Prostate gland (tissue), 2 donors: Measurements from ENCODE around the gene SIPA1.

ENCODE experiments used
- POLR2A ChIP-seq: fragments of 450-650 bp; IDR thresholded peaks from one replicate; pipeline ENCODE4 v1.6.1; 2016; ENCODE audit warnings: antibody characterized with exemption, mild to moderate bottlenecking
- POLR2AphosphoS5 ChIP-seq: sonication (generic); formaldehyde crosslinking; IDR thresholded peaks from one replicate; pipeline ENCODE4 v1.6.1; 2017; ENCODE audit warnings: antibody characterized with exemption
- TF ChIP-seq, protein P1 (sequence below), 4 experiments: fragments of 200-600 bp in 2 of 4; fragments of 450-650 bp in 2 of 4; sonication (generic) in 2 of 4; IDR thresholded peaks; 1 replicate in 3 of 4; 2 replicates in 1 of 4; pipeline ENCODE4 v1.5.1; 2016 to 2019; ENCODE audit warnings: antibody characterized with exemption in 4 of 4, mild to moderate bottlenecking in 2 of 4, moderate library complexity in 2 of 4

DNA sequence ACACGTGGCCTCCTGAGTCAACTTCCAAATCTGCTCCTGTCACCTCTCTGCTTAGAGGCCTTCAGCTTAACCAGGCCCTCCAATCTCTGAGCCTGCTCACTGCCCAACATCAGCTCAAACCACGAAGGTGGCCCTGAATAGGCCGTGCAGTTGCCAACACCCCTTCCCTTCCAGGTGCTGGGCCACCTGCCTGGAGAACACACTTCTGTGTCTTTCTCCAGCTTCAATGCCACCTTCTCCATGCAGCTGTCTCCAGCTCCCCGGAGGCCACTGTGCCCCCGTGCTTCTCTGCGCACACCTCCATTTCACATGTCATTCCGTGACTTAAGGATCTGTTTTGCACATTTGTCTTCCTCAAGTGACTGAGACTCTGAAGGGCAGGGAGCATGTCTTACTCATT is 19.5 kb downstream of the SIPA1 start:
- TF ChIP-seq, protein P1, sequence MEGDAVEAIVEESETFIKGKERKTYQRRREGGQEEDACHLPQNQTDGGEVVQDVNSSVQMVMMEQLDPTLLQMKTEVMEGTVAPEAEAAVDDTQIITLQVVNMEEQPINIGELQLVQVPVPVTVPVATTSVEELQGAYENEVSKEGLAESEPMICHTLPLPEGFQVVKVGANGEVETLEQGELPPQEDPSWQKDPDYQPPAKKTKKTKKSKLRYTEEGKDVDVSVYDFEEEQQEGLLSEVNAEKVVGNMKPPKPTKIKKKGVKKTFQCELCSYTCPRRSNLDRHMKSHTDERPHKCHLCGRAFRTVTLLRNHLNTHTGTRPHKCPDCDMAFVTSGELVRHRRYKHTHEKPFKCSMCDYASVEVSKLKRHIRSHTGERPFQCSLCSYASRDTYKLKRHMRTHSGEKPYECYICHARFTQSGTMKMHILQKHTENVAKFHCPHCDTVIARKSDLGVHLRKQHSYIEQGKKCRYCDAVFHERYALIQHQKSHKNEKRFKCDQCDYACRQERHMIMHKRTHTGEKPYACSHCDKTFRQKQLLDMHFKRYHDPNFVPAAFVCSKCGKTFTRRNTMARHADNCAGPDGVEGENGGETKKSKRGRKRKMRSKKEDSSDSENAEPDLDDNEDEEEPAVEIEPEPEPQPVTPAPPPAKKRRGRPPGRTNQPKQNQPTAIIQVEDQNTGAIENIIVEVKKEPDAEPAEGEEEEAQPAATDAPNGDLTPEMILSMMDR (IDR thresholded peaks at IDR 0.05): no peak
- TF ChIP-seq POLR2AphosphoS5: no peak
- TF ChIP-seq POLR2A: no peak
